Hepatocyte (in vitro differentiated cells): Measurements from ENCODE around the gene SERPINA5. TPM values are rescaled to one million over a fixed set of nuclear protein-coding genes. Genes with fewer than 3 reads are reported as not detected.

Experiments
- DNase-seq: peaks from one replicate; pipeline ENCODE4 v3.0.0-alpha.2; 2016; ENCODE audit warnings: low spot score
- H2AFZ ChIP-seq: fragments of 200-600 bp; sonication (generic); 2 replicates; pipeline ENCODE4 v1.6.0; 2016; ENCODE audit warnings: antibody characterized with exemption, mild to moderate bottlenecking
- H3K27ac ChIP-seq: fragments of 200-600 bp; sonication (generic); 2 replicates; pipeline ENCODE4 v1.5.1; 2016; ENCODE audit warnings: mild to moderate bottlenecking
- H3K27me3 ChIP-seq: fragments of 200-600 bp; sonication (generic); 2 replicates; pipeline ENCODE4 v1.6.1; 2016
- H3K36me3 ChIP-seq: fragments of 200-600 bp; sonication (generic); replicated peaks from 2 replicates; pipeline ENCODE4 v1.5.1; 2016; ENCODE audit warnings: low read depth; ENCODE audit not compliant: insufficient read depth
- H3K4me1 ChIP-seq: fragments of 200-600 bp; sonication (generic); 2 replicates; pipeline ENCODE4 v1.5.1; 2016; ENCODE audit warnings: mild to moderate bottlenecking, moderate library complexity; ENCODE audit not compliant: insufficient read depth
- H3K4me2 ChIP-seq: fragments of 200-600 bp; sonication (generic); 2 replicates; pipeline ENCODE4 v1.6.0; 2016
- H3K4me3 ChIP-seq: fragments of 200-600 bp; sonication (generic); 2 replicates; pipeline ENCODE4 v1.5.1; 2016; ENCODE audit warnings: mild to moderate bottlenecking
- H3K79me2 ChIP-seq: fragments of 200-600 bp; sonication (generic); 2 replicates; pipeline ENCODE4 v1.6.0; 2017; ENCODE audit warnings: mild to moderate bottlenecking
- H3K9me2 ChIP-seq: fragments of 200-600 bp; sonication (generic); replicated peaks from 2 replicates; pipeline ENCODE4 v1.6.0; 2017; ENCODE audit warnings: mild to moderate bottlenecking; ENCODE audit not compliant: insufficient read depth
- H3K9me3 ChIP-seq: fragments of 200-600 bp; sonication (generic); 2 replicates; pipeline ENCODE4 v1.5.1; 2016; ENCODE audit warnings: low read depth, mild to moderate bottlenecking
- H4K20me1 ChIP-seq: fragments of 200-600 bp; sonication (generic); 2 replicates; pipeline ENCODE4 v1.6.0; 2016; ENCODE audit warnings: mild to moderate bottlenecking; ENCODE audit not compliant: insufficient read depth, poor library complexity, severe bottlenecking
- CTCF ChIP-seq: fragments of 200-600 bp; sonication (generic); IDR thresholded peaks from 2 replicates; pipeline ENCODE4 v1.5.1; 2016; ENCODE audit warnings: antibody characterized with exemption, mild to moderate bottlenecking; ENCODE audit not compliant: poor library complexity
- EZH2 ChIP-seq: fragments of 200-600 bp; sonication (generic); IDR thresholded peaks from 2 replicates; pipeline ENCODE4 v1.6.1; 2016; ENCODE audit warnings: antibody characterized with exemption, mild to moderate bottlenecking, borderline replicate concordance
- EZH2phosphoT487 ChIP-seq: fragments of 200-600 bp; sonication (generic); IDR thresholded peaks from one replicate; pipeline ENCODE4 v1.6.1; 2018; ENCODE audit warnings: antibody characterized with exemption, mild to moderate bottlenecking, low read depth, moderate library complexity; ENCODE audit not compliant: unreplicated experiment, severe bottlenecking
- WGBS: methylation state at CpG from one replicate; pipeline ENCODE4 v1.1.6; 2016; ENCODE audit warnings: low lambda C conversion rate; ENCODE audit errors: missing lambda C conversion rate; 5-methylcytosine and 5-hydroxymethylcytosine counted together
- polyA plus RNA-seq: library from polyadenylated mRNA; unstranded; fragments of >200 nt; fragmentation: Nextera tagmentation; extraction: Ambion mirVana; gene quantifications from 2 replicates; pipeline ENCODE4 v1.2.1, GENCODE V29; 2016
- total RNA-seq: library from RNA; depleted of rRNA; stranded (reverse); fragments of >200 nt; gene quantifications from 2 replicates; pipeline ENCODE4 v1.2.3, GENCODE V29; 2014

SERPINA5 gene
- total and polyA plus RNA-seq, 2 experiments from 2014 or later, result 88.8 to 98.7 TPM

DNA sequence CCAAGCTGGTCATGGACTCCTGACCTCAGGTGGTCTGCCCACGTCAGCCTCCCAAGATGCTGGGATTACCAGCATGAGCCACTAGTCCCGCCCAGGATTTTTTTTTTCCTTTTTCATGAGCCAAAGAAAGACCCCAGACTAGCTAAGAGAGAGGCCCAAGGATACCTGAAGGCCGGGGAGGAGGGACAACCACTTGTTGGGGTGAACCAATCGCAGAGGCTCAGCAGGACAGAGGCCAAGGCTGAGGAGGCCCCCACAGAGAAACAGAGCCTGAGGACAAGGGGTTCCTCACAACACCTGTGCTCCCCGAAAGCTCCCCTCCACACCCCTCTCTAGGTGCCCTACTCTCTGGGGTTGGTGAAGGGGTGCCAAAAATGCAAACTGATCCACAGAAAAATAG, 30.0 kb downstream of the SERPINA5 start:
- DNase-seq, result no peak
- no peak overlapping the region for H3K4me2 ChIP-seq
- TF ChIP-seq CTCF (no peak), EZH2phosphoT487 (no peak), EZH2 (no peak)
- H3K4me1 ChIP-seq, result peaks cover 15% of the 10 kb centered on the region
- H3K36me3 ChIP-seq, result no peaks in the 10 kb centered on the region
- H3K27me3 ChIP-seq, result no peaks in the 10 kb centered on the region
- H3K9me2 ChIP-seq, result no peaks in the 10 kb centered on the region
- H2AFZ ChIP-seq, result no peak overlapping the region
- no peaks in the 10 kb centered on the region for H3K9me3 ChIP-seq
- WGBS, result 99% methylated on average over 5 of the region's 5 CpGs
- no peaks in the 10 kb centered on the region for H4K20me1 ChIP-seq
- no peaks in the 10 kb centered on the region for H3K79me2 ChIP-seq
- no peak overlapping the region for H3K4me3 ChIP-seq
- H3K27ac ChIP-seq, result peak overlapping the region; percentile 58

- H3K9me3 ChIP-seq, result no peaks in the 10 kb centered on the region
- H3K36me3 ChIP-seq, result no peaks in the 10 kb centered on the region
- 40% methylated on average over 4 of the region's 4 CpGs for WGBS
- no peak within 1 kb of the TSS for H3K4me3 ChIP-seq
- no peak within 1 kb of the TSS for H2AFZ ChIP-seq
- H4K20me1 ChIP-seq, result no peaks in the 10 kb centered on the region
- H3K27me3 ChIP-seq, result no peaks in the 10 kb centered on the region
- peaks cover 15% of the 10 kb centered on the region for H3K4me1 ChIP-seq
- no peaks in the 10 kb centered on the region for H3K79me2 ChIP-seq
- H3K27ac ChIP-seq, result peak within 1 kb of the TSS; percentile 58
- H3K9me2 ChIP-seq, result no peaks in the 10 kb centered on the region
- H3K4me2 ChIP-seq, result peak within 1 kb of the TSS; percentile 31
- DNase-seq, result peak; percentile 40
- TF ChIP-seq EZH2phosphoT487 (no peak), EZH2 (no peak)
Observed at GRCh38 chr14:94612174-94612573, 30.9 kb downstream of the SERPINA5 start, which contains the start of gene SERPINA3. TSS of gene SERPINA3 (plus strand) at chr14:94612391. CDS start at chr14:94614442, 2,051 bp downstream.

GRCh38 chr14:94612580-94613554, 31.6 kb downstream of the SERPINA5 start:
- H3K79me2 ChIP-seq, result no peaks in the 10 kb centered on the region

More at GRCh38 chr14:94612580-94613554, 31.6 kb downstream of the SERPINA5 start:
- Histone ChIP-seq H3K9me3 (no peaks in the 10 kb centered on the region), H3K27me3 (no peaks in the 10 kb centered on the region), H3K4me1 (peaks cover 15% of the 10 kb centered on the region), H3K4me2 (peak overlapping the region; percentile 31), H4K20me1 (no peaks in the 10 kb centered on the region), H3K4me3 (no peak overlapping the region), H3K36me3 (no peaks in the 10 kb centered on the region), H3K9me2 (no peaks in the 10 kb centered on the region), H3K27ac (peak overlapping the region; percentile 14), H2AFZ (no peak overlapping the region)
- 80% methylated on average over 8 of the region's 9 CpGs for WGBS
- no peak for DNase-seq
- TF ChIP-seq EZH2 (no peak), EZH2phosphoT487 (no peak), CTCF (no peak)
